Measurements from ENCODE around the gene SCART1.
"Not testable (repeated sequence)": the region's sequence is repeated elsewhere in the genome, so short reads cannot be mapped to it uniquely, and the experiment has no call there.

SCART1 gene

DNA sequence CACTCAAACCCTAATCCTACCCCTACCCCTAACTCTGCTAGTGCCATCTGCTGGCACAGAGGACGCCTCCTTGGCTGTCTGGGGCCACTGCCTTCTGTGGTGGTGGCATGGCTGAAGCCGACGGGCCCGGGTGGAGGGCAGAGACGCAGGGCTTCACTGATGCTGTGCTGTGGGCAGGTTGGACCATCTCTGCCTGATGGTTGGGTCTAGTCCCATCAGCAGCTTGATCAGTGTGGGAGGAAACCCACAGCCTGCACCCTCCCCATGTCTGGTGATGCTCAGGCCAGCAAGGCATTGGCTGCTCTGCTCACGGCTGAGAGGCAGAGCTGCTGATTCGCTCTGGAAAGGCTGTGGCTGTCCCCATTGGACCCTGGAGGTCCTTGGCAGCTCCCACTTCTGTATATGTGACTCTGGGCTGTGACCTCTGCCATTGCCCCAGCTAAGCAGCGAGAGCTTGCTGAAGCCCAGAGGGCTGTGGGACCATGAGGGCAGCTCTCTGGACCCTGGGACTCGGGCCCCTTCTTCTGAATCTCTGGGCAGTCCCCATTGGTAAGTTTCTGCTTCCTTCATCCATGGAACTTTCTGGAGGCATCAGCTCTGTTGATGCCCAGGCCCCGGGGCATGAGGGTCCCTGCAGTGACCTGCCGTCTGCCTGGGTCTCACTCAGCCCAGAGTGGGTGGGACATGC lies at the start of gene SCART1:
TSS of gene SCART1 (plus strand) at position 430 of the 688 bp plus-strand sequence. CDS start at position 483, 53 bp downstream.
- DNase-seq (ENCODE audit: low read depth in 2 of 3, low spot score in 1 of 3) = no peak

GRCh38 chr10:133405272-133405671 lies 48.5 kb upstream of the SCART1 start:
- no peak for DNase-seq (ENCODE audit: low read depth in 2 of 3, low spot score in 1 of 3)

DNA sequence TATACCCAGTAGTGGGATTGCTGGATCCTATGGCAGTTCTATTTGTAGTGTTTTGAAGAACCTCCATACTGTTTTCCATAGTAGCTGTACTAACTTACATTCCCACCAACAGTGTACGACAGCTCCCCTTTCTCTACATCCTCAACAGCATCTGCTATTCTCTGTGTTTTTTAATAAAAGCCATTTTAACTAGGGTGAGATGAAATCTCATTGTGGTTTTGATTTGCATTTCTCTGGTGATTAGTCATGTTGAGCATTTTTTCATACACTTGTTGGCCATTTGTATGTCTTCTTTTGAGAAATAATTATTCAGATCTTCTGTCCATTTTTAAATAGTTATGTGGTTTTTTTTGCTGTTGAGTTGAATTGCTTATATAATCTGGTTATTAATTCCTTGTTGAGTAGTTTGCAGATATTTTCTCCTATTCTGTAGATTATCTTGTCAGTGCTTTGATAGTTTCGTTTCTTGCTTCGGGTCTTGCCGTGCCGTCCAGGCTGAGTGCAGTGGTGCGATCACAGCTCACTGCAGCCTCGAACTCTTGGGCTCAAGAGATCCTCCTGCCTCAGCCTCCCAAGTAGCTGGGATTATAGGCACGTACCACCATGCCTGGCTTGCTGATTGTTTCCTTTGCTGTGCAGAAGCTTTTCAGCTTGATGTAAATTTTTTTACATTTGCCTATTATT lies 47.8 kb upstream of the SCART1 start:
- DNase-seq (ENCODE audit: low read depth in 2 of 3, low spot score in 1 of 3) = no peak

DNA sequence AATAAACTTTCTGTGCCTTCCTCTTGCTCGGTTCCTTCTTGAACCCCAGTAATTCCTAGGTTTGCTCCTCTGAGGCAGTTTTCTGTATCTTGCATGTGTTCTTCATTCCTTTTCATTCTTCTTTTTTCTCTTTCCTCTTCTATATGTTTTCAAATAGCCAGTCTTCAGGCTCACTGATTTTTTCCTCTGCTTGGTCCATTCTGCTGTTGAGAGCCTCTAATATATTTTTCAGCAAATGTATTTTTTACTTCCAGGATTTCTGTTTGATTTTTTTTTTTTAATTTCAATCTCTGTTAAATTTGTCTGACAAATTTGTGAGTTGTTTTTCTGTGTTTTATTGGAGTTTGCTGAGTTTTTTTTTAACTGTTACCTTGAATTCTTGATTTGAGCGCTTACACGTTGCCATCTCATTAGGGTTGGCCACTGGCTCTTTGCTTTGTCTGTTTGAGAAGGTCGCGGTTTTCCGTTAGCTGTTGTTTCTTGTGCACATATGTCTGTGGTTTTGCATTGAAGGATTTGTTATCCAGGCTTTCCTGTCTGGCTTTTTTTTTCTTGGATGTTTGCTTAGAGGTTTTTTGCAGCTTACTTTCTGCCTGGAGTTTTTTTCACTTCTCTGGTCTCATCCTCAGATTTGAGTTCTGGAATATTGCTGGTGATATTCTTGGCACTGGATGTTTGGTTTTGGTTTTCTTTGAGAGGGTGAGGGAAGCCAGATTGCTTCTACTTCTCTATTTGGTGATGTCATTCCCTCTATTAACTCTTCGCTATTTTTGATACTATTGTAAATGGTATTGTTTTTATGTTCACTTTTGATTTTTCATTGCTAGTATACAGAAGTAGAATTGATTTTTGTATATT lies 42.0 kb upstream of the SCART1 start:
- DNase-seq (ENCODE audit: low read depth in 2 of 3, low spot score in 1 of 3) = no peak

- DNase-seq (ENCODE audit: low read depth in 2 of 3, low spot score in 1 of 3) = no peak
Observed at GRCh38 chr10:133412381-133412711, 41.4 kb upstream of the SCART1 start.

DNA sequence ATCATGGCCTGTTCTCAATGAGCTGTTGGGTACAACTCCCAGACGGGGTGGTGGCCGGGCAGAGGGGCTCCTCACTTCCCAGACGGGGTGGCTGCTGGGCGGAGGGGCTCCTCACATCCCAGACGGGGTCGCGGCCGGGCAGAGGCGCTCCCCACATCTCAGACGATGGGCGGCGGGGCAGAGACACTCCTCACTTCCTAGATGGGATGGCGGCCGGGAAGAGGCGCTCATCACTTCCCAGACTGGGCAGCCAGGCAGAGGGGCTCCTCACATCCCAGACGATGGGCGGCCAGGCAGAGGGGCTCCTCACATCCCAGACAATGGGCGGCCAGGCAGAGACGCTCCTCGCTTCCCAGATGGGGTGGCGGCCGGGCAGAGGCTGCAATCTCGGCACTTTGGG lies 39.3 kb upstream of the SCART1 start:
- DNase-seq (ENCODE audit: low read depth in 2 of 3, low spot score in 1 of 3) = not testable (repeated sequence)

- DNase-seq (ENCODE audit: low read depth in 2 of 3, low spot score in 1 of 3) = no peak
Observed at GRCh38 chr10:133415752-133416151, 38.0 kb upstream of the SCART1 start.

GRCh38 chr10:133418289-133418993 lies 35.3 kb upstream of the SCART1 start:
- no peak for DNase-seq (ENCODE audit: low read depth in 2 of 3, low spot score in 1 of 3)

GRCh38 chr10:133419211-133419950 lies 34.4 kb upstream of the SCART1 start:
- DNase-seq (ENCODE audit: low read depth in 2 of 3, low spot score in 1 of 3) = no peak

- no peak for DNase-seq (ENCODE audit: low read depth in 2 of 3, low spot score in 1 of 3)
Observed at GRCh38 chr10:133420028-133420427, 33.7 kb upstream of the SCART1 start.

- no peak for DNase-seq (ENCODE audit: low read depth in 2 of 3, low spot score in 1 of 3)
Observed at GRCh38 chr10:133420579-133420978, 33.2 kb upstream of the SCART1 start.

- DNase-seq (ENCODE audit: low read depth in 2 of 3, low spot score in 1 of 3) = no peak
Observed at GRCh38 chr10:133421336-133422222, 32.2 kb upstream of the SCART1 start.

DNA sequence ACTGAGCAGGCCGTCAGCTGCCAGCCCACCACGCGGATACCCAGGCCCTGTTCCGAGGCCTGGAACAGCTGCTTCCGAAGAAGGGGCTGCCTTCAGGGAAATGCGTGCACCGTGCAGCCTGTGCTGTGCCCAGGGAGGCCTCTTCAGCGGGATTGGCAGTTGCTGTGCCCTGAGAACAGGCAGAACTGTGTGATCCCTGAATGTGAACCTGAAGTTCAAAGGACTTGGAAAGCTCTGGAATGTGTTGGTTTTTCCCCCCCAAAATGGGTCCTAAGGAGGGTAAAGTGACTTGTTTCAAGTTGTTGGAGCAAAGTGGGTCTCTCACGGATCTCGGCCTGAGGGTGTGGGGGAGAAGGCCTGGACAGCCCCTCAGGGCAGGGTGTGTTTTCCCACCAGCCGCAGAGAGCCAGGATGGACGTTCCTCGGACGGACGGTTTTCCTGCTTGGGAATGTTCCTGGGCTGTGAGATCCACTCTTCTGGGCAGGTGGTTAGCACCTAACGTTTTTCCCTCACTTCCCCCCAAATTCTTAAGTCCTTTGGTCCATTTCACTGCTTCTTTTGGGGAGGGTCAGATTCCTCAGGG lies 31.4 kb upstream of the SCART1 start:
- DNase-seq (ENCODE audit: low read depth in 2 of 3, low spot score in 1 of 3) = no peak

GRCh38 chr10:133422807-133423771 lies 30.7 kb upstream of the SCART1 start:
- DNase-seq (ENCODE audit: low read depth in 2 of 3, low spot score in 1 of 3) = no peak

GRCh38 chr10:133424102-133424501 lies 29.6 kb upstream of the SCART1 start:
- not testable (repeated sequence) for DNase-seq (ENCODE audit: low read depth in 2 of 3, low spot score in 1 of 3)

- not testable (repeated sequence) for DNase-seq (ENCODE audit: low read depth in 2 of 3, low spot score in 1 of 3)
Observed at GRCh38 chr10:133424601-133425000, 29.1 kb upstream of the SCART1 start, which contains the start of gene SPRN. Gene SPRN (minus strand): TSS chr10:133424625. CDS start chr10:133423681, 944 bp downstream.

GRCh38 chr10:133429571-133429970 lies 24.2 kb upstream of the SCART1 start:
- DNase-seq (ENCODE audit: low read depth in 2 of 3, low spot score in 1 of 3) = not testable (repeated sequence)
